Measurements from ENCODE around the gene CCDC90B.

- TF ChIP-seq CTCF (IDR thresholded peaks at IDR 0.05; ENCODE audit: extremely low read depth in 1 of 2, insufficient read depth in 1 of 2, low read depth in 1 of 2, low read length in 2 of 2) = no peak
- no peak for TF ChIP-seq POLR2A (IDR thresholded peaks at IDR 0.05; ENCODE audit: low read depth, low read length)
- no peak for TF ChIP-seq EZH2 (IDR thresholded peaks at IDR 0.05; ENCODE audit: borderline replicate concordance, low read depth, low read length, severe bottlenecking)
Observed at GRCh38 chr11:83272627-83273026, 13.5 kb downstream of the CCDC90B start.
